ENCODE measurements around the gene CD63.
A peak's percentile ranks its signal among the peaks of the same experiment; 100 is the strongest.
"Not testable (repeated sequence)": the region's sequence is repeated elsewhere in the genome, so short reads cannot be mapped to it uniquely, and the experiment has no call there.

CD63 gene, protein sequence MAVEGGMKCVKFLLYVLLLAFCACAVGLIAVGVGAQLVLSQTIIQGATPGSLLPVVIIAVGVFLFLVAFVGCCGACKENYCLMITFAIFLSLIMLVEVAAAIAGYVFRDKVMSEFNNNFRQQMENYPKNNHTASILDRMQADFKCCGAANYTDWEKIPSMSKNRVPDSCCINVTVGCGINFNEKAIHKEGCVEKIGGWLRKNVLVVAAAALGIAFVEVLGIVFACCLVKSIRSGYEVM

GRCh38 chr12:55728939-55729818 is at the start of gene CD63:
Gene CD63, minus strand, starts transcription at chr12:55729009. Its CDS starts 668 bp downstream, at chr12:55728341.
- DNase-seq: peak; percentile 70

GRCh38 chr12:55777856-55778255 is 49.0 kb upstream of the CD63 start:
- DNase-seq: no peak

DNA sequence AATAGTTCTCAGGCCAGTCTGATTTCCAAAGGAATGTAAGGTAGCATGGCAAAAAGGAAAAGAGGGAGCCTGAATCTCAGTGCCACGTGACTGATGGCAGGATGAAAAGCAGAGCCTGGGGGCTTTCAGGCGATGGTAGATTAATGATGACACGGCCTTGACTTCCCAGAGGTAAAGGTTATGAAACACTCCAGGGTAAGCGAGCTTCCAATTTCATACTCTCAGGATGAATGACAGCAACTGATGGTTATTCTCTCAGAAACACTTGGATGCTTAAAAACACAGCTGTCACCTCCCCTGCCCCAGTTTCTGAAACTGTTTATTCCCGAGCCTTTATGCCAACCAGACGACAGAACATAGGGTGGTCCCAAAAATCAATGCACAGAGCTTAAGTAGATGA is 42.9 kb upstream of the CD63 start:
- no peak for DNase-seq

GRCh38 chr12:55767156-55767555 is 38.3 kb upstream of the CD63 start:
- DNase-seq: no peak

- DNase-seq: no peak
Measured at GRCh38 chr12:55765736-55766290, 37.0 kb upstream of the CD63 start.

- no peak for DNase-seq
Measured at GRCh38 chr12:55762646-55763045, 33.8 kb upstream of the CD63 start.

DNA sequence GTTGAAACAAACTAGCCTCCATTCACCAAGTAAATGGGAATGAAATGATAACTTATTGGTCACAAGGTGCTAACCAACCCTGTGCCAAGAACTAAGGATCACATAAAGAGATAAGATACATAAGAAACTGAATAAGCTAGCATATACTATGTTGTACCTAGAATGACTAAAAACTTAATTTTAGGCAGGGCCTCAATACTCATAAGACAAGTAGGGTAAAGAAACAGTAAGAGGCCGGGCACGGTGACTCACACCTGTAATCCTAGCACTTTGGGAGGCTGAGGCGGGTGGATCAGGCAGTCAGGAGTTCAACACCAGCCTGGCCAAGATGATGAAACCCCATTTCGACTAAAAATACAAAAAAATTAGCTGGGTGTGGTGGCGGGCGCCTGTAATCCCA is 31.9 kb upstream of the CD63 start:
- no peak for DNase-seq

GRCh38 chr12:55758575-55758974 is 29.8 kb upstream of the CD63 start:
- not testable (repeated sequence) for DNase-seq

- DNase-seq: no peak
Measured at GRCh38 chr12:55757701-55758100, 28.9 kb upstream of the CD63 start.

GRCh38 chr12:55755246-55755645 is 26.4 kb upstream of the CD63 start:
- no peak for DNase-seq

DNA sequence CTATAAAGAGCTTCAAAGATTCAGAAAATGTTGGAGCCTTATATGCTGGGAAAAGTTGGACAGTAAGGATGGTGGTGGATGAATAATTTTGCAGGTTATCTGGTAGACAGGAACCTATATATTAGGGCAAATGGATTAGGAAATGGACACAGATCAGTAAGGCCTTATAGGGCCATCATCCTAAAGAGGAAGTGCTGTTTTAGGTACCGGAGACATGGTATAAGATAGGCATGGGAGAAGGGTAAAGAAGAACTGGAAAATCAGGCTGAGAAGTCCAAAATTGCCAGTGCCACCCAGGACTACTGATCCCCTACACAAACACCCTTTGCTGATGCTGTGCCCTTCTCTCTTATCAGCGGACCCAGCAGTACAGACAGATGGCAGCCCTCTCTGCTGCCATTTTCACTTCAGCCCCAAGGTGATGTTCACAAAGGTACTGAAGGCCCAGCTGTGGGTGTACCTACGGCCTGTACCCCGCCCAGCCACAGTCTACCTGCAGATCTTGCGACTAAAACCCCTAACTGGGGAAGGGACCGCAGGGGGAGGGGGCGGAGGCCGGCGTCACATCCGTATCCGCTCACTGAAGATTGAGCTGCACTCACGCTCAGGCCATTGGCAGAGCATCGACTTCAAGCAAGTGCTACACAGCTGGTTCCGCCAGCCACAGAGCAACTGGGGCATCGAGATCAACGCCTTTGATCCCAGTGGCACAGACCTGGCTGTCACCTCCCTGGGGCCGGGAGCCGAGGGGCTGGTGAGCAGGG is 19.6 kb upstream of the CD63 start:
- no peak for DNase-seq

DNA sequence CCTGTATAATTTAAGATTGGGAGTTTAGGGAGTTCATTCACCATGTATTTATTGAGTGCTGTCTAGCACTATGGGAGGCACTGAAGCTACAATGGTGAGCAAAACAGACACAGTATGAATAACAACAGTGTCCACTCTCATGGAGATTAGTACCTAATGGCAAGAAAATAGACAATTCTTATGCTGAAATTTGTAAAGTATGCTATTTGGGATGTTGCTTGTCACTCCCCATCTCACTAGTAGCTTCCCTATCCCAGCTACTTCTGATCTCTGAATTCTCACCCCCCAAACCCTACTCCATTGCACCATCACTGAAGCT is 18.1 kb upstream of the CD63 start:
- DNase-seq: no peak

GRCh38 chr12:55746174-55746912 is 17.5 kb upstream of the CD63 start:
- no peak for DNase-seq

DNA sequence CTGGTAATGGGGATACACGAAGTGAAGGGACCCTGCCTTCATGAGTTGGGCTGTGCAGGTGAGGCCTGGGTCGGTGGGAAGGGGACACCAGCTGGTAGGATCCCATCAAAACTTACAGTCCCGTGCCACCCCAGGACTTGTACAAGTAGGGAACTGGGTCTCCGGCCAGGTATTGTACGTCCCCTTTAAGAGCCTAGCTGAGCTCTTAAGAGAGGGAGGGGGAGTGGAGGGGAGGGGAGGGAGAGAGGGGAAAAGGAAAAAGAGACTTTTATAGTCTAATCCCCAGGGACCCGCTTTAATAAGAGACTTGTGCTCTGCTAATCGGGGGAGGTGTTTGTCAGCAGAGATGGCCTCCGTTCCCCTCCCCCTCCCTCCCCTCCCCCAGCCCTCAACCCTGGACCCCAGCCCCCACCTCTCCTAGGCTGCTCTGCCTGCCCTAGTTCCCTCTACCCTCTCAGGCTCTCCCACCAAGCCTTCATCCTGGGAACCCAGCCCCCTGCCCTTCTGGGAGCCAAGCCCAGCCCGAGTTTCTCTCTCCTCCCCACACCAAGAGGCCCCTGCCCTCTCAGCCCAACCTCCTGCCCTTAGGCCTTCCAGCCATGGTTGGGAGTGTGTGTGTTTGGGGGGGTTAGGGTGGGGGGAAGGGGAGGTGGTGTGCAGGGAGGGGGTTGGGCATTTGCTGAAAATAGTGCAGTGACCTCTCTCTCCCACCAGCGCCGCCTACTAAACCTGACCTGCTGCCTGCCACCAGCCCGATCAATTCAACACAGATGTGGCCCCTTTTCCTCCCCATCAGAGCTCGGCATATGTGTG is 16.8 kb upstream of the CD63 start:
- DNase-seq: no peak

DNA sequence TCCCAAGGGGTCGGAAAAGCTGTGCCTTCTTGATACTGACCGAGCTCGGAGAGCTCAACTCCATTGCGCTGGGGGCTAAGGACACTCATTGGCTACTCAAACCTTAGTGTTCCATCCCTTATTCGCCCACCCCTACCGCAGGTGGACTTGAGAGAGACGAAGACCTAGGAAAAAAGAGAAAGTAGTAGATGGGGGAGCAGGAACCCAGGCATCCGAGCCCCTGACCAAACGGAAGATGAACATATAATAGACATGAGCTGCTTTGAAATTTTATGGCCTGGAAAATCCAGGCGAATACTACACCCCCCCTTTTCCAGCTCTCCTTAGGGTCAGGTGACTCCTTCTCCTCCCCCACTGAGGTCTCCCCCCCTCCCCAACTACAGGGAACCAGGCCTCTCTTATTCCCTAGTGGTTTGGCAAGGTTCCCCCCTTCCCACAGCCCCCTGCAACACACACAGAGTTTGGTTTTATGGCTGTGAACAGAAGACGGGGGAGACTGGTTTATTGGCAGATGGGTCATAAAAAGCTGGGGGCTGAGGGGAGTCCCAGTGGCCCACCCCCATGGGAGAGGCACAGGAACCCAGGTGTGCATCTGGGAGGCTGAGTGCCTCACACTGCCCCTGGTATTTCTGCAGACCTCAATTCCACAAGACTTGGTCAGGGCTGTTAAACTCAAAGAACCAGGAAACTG is 15.7 kb upstream of the CD63 start:
- no peak for DNase-seq

GRCh38 chr12:55743406-55744339 is 14.9 kb upstream of the CD63 start:
- peak; percentile 48 for DNase-seq

DNA sequence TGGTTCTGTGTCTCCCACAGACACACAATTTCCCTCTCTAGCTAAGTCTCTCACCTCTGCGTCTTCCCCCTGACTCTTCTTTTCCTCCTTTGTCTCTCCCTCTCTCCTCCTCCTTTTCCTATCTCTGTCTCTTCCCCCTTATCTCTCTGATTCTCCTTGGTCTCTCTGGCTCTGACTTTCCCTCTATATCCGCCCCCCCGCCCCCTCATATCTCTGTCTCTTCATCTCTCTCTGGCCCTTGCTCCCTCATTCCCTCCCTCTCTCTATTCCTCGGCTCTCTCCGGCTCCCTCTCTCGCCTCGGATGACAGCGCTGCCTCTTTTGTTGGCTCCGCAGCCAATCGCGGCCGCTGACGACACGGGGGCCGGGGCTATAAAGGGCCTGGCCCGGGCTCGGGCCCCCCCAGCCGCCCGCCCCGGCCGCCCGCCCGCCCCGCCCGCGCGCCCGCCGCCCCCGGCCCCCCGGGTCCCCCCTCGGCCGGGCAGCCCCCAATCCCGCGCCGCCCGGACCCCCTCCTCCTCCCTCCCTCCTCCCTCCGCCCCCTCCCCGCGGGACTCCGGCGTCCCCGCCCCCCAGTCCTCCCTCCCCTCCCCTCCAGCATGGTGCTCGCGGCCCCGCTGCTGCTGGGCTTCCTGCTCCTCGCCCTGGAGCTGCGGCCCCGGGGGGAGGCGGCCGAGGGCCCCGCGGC is 14.1 kb upstream of the CD63 start, which contains the start of gene GDF11:
TSS of gene GDF11 (plus strand) at position 404 of the 687 bp plus-strand sequence. CDS start at position 599, 195 bp downstream.
- DNase-seq: peak; percentile 65

GRCh38 chr12:55741931-55742680 is 13.3 kb upstream of the CD63 start:
- peak; percentile 17 for DNase-seq

DNA sequence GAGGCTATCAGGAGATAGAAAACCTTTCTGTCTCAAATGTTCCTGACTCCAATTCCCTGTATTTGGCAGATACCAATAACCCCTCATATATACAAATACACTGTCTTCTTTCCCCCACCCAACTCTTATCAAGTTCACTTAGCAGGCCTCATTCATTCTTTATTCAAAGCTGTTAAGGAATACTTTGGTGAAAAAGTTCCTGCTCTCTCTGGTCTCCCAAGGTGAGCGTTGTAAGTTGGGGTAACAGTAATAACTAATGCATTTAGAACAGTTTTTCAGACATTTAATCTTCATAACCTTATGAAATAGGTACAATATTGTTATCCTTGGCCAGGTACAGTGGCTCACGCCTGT is 10.2 kb upstream of the CD63 start:
- DNase-seq: no peak
